Measurements from ENCODE around the gene COBLL1. TPM values are rescaled to one million over a fixed set of nuclear protein-coding genes. Genes with fewer than 3 reads are reported as not detected.

Gene COBLL1
- total RNA-seq, 3 donors from 2014 or later (not counting 1 experiment from before 2014, with no cell fraction given): 0.85 to 13.4 (median 2.2) TPM

GRCh38 chr2:164823126-164823525, 18.5 kb downstream of the COBLL1 start:
- Mint-ChIP-seq H3K27me3 (ENCODE audit: low read depth in 2 of 2) (no peaks in the 10 kb centered on the region), H3K9me3 (no peaks in the 10 kb centered on the region), H3K27ac (no peak overlapping the region), H3K36me3 (no peaks in the 10 kb centered on the region), H3K4me1 (no peaks in the 10 kb centered on the region), H3K4me3 (no peak overlapping the region)
- Histone ChIP-seq H3K27me3 (ENCODE audit: control insufficient read depth, insufficient read depth, low read length) (no peaks in the 10 kb centered on the region), H3K4me1 (ENCODE audit: control insufficient read depth, insufficient read depth, low read length) (no peaks in the 10 kb centered on the region), H3K36me3 (ENCODE audit: control insufficient read depth, insufficient read depth, low read length) (no peaks in the 10 kb centered on the region), H3K27ac (ENCODE audit: low read length) (no peak overlapping the region), H3K4me3 (ENCODE audit: low read length) (no peak overlapping the region), H3K9me3 (ENCODE audit: control insufficient read depth, insufficient read depth, low read length) (no peaks in the 10 kb centered on the region)
- DNase-seq: no peak
- no peak for ATAC-seq
- no peak for TF ChIP-seq CTCF (IDR thresholded peaks at IDR 0.05)
- intact Hi-C loops (cut with micrococcal nuclease): no loop called here
- 93% methylated on average over 2 of the region's 5 CpGs for WGBS (ENCODE audit: insufficient coverage)

GRCh38 chr2:164821338-164821737, 20.3 kb downstream of the COBLL1 start:
- H3K4me3 Mint-ChIP-seq: no peak overlapping the region
- TF ChIP-seq CTCF (IDR thresholded peaks at IDR 0.05): no peak
- H3K9me3 Mint-ChIP-seq: no peaks in the 10 kb centered on the region
- no peak for DNase-seq
- Histone ChIP-seq H3K4me1 (ENCODE audit: control insufficient read depth, insufficient read depth, low read length) (no peaks in the 10 kb centered on the region), H3K4me3 (ENCODE audit: low read length) (no peak overlapping the region), H3K9me3 (ENCODE audit: control insufficient read depth, insufficient read depth, low read length) (no peaks in the 10 kb centered on the region), H3K36me3 (ENCODE audit: control insufficient read depth, insufficient read depth, low read length) (no peaks in the 10 kb centered on the region), H3K27ac (ENCODE audit: low read length) (no peak overlapping the region), H3K27me3 (ENCODE audit: control insufficient read depth, insufficient read depth, low read length) (no peaks in the 10 kb centered on the region)
- H3K36me3 Mint-ChIP-seq: no peaks in the 10 kb centered on the region
- WGBS (ENCODE audit: insufficient coverage): no CpG with 5 or more reads among the region's 4 CpGs
- no peaks in the 10 kb centered on the region for H3K27me3 Mint-ChIP-seq (ENCODE audit: low read depth in 2 of 2)
- H3K4me1 Mint-ChIP-seq: no peaks in the 10 kb centered on the region
- no peak for ATAC-seq
- intact Hi-C loops (cut with micrococcal nuclease): no loop called here
- H3K27ac Mint-ChIP-seq: no peak overlapping the region

GRCh38 chr2:164818149-164819136, 23.2 kb downstream of the COBLL1 start:
- Histone ChIP-seq H3K9me3 (ENCODE audit: control insufficient read depth, insufficient read depth, low read length) (no peaks in the 10 kb centered on the region), H3K4me3 (ENCODE audit: low read length) (no peak overlapping the region), H3K27me3 (ENCODE audit: control insufficient read depth, insufficient read depth, low read length) (no peaks in the 10 kb centered on the region), H3K27ac (ENCODE audit: low read length) (no peak overlapping the region), H3K4me1 (ENCODE audit: control insufficient read depth, insufficient read depth, low read length) (no peaks in the 10 kb centered on the region), H3K36me3 (ENCODE audit: control insufficient read depth, insufficient read depth, low read length) (no peaks in the 10 kb centered on the region)
- Mint-ChIP-seq H3K4me1 (no peaks in the 10 kb centered on the region), H3K27ac (no peak overlapping the region), H3K9me3 (no peaks in the 10 kb centered on the region), H3K36me3 (no peaks in the 10 kb centered on the region), H3K27me3 (ENCODE audit: low read depth in 2 of 2) (no peaks in the 10 kb centered on the region), H3K4me3 (no peak overlapping the region)
- TF ChIP-seq CTCF (IDR thresholded peaks at IDR 0.05): no peak
- intact Hi-C loops (cut with micrococcal nuclease): no loop called here
- DNase-seq (no peak), ATAC-seq (no peak)
- 98% methylated on average over 3 of the region's 14 CpGs for WGBS (ENCODE audit: insufficient coverage)
